AG09309 (cell line): ENCODE data around the gene ARID5B.

Source experiments
- DNase-seq: peaks from one replicate; pipeline ENCODE4 v3.0.0-alpha.2; 2010; ENCODE audit warnings: low read depth
- H3K4me3 ChIP-seq: 2 replicates; pipeline ENCODE4 v1.5.1; 2011; ENCODE audit warnings: mild to moderate bottlenecking, low read depth, low read length, moderate library complexity; ENCODE audit not compliant: control insufficient read depth
- CTCF ChIP-seq: IDR thresholded peaks from 2 replicates; pipeline ENCODE4 v1.5.1; 2011; ENCODE audit warnings: mild to moderate bottlenecking, low read depth, low read length, inconsistent platforms; ENCODE audit not compliant: insufficient read depth, control insufficient read depth; ENCODE audit errors: missing control alignments

The ARID5B gene

GRCh38 chr10:62058476-62058875 lies 157.0 kb downstream of the ARID5B start:
- H3K4me3 ChIP-seq, result no peak overlapping the region
- no peak for TF ChIP-seq CTCF
- no peak for DNase-seq

- DNase-seq, result no peak
- no peak for TF ChIP-seq CTCF
- no peak overlapping the region for H3K4me3 ChIP-seq
Observed at GRCh38 chr10:62058896-62059216, 157.4 kb downstream of the ARID5B start.

- no peak for TF ChIP-seq CTCF
- no peak overlapping the region for H3K4me3 ChIP-seq
- no peak for DNase-seq
Observed at GRCh38 chr10:62059217-62059920, 157.9 kb downstream of the ARID5B start.

- no peak for TF ChIP-seq CTCF
- H3K4me3 ChIP-seq, result no peak overlapping the region
- DNase-seq, result no peak
Observed at GRCh38 chr10:62062028-62062427, 160.5 kb downstream of the ARID5B start.

- DNase-seq, result no peak
- no peak overlapping the region for H3K4me3 ChIP-seq
- no peak for TF ChIP-seq CTCF
Observed at GRCh38 chr10:62062752-62063512, 161.4 kb downstream of the ARID5B start.

- no peak for TF ChIP-seq CTCF
- H3K4me3 ChIP-seq, result no peak overlapping the region
- DNase-seq, result no peak
Observed at GRCh38 chr10:62063795-62064472, 162.4 kb downstream of the ARID5B start.
